GM12878 (cell line): ENCODE results near the gene SHC3. TPM values are rescaled to one million over a fixed set of nuclear protein-coding genes. Genes with fewer than 3 reads are reported as not detected.

Experiments used
- ATAC-seq: fragments of 200-7000 bp; cut with Tn5 transposase; 3 replicates; pipeline ENCODE4 v1.9.1; 2020; ENCODE audit warnings: mild to moderate bottlenecking, moderate library complexity
- BruUV-seq: library from RNA; stranded (reverse); fragments of 400-500 nt; replicated peaks from 2 replicates; lab custom pipeline; 2021; lab: Mats Ljungman, UMichigan
- CTCF ChIA-PET: fragments of 300-600 bp; sonication (Branson Sonifier 250); formaldehyde crosslinking; extraction: SDS; loops from one replicate; lab custom pipeline; 2021; ENCODE audit warnings: inconsistent platforms; lab: Yijun Ruan, JAX
- POLR2A ChIA-PET: fragments of 350-600 bp; formaldehyde crosslinking; extraction: SDS; loops from one replicate; lab custom pipeline; 2021; ENCODE audit warnings: inconsistent platforms; lab: Charles Lee
- RAD21 ChIA-PET: fragments of 300-600 bp; sonication (Branson Sonifier 250); formaldehyde crosslinking; loops from one replicate; lab custom pipeline; 2023; ENCODE audit warnings: antibody characterized with exemption; ENCODE audit not compliant: unreplicated experiment; lab: Charles Lee
- SMC1A ChIA-PET: fragments of 300-600 bp; sonication (Branson Sonifier 250); formaldehyde crosslinking; loops from one replicate; lab custom pipeline; 2023; ENCODE audit not compliant: unreplicated experiment, uncharacterized antibody; lab: Charles Lee
- DNase-seq: peaks from one replicate; pipeline ENCODE4 v3.0.0-alpha.2; 2011; ENCODE audit warnings: low read depth, low spot score
- FAIRE-seq: peaks from 3 replicates; lab custom pipeline; 2011; peaks lifted over from hg19 to GRCh38; lab: Jason Lieb, UNC
- H2AFZ ChIP-seq: 2 replicates; pipeline ENCODE4 v1.6.0; 2011; ENCODE audit warnings: low read depth, low read length, control low read depth; ENCODE audit not compliant: control insufficient read depth
- H3K27ac ChIP-seq: 2 replicates; pipeline ENCODE4 v1.5.1; 2011; ENCODE audit warnings: control low read depth; ENCODE audit not compliant: control insufficient read depth, insufficient read depth
- H3K27me3 ChIP-seq, 2 experiments: replicated peaks in 1 of 2; 2 replicates each; pipeline versions ENCODE4 v1.6.0 to v1.6.1; 2011; ENCODE audit warnings: low read length in 1 of 2; ENCODE audit not compliant: control insufficient read depth in 2 of 2, insufficient read depth in 2 of 2
- H3K36me3 ChIP-seq, 2 experiments: 2 replicates each; pipeline ENCODE4 v1.5.1; 2011; ENCODE audit warnings: low read length in 1 of 2; ENCODE audit not compliant: control insufficient read depth in 2 of 2, insufficient read depth in 2 of 2
- H3K4me1 ChIP-seq: 2 replicates; pipeline ENCODE4 v1.6.1; 2011; ENCODE audit warnings: mild to moderate bottlenecking, low read length, moderate library complexity, mixed read lengths; ENCODE audit not compliant: control insufficient read depth, insufficient read depth
- H3K4me2 ChIP-seq: 2 replicates; pipeline ENCODE4 v1.6.0; 2011; ENCODE audit warnings: control low read depth; ENCODE audit not compliant: control insufficient read depth, insufficient read depth
- H3K4me3 ChIP-seq: fragments of 200-600 bp; sonication (generic); 2 replicates; pipeline ENCODE4 v1.5.1; 2016
- H3K79me2 ChIP-seq: 2 replicates; pipeline ENCODE4 v1.6.0; 2011; ENCODE audit warnings: low read length; ENCODE audit not compliant: control insufficient read depth, insufficient read depth
- H3K9ac ChIP-seq: 2 replicates; pipeline ENCODE4 v1.8.0; 2011; ENCODE audit warnings: low read length, control low read depth, mixed read lengths; ENCODE audit not compliant: control insufficient read depth, insufficient read depth
- H3K9me3 ChIP-seq: replicated peaks from 3 replicates; pipeline ENCODE4 v1.5.1; 2011; ENCODE audit warnings: mild to moderate bottlenecking, low read length; ENCODE audit not compliant: control insufficient read depth, insufficient read depth
- H4K20me1 ChIP-seq: 2 replicates; pipeline ENCODE4 v1.6.0; 2011; ENCODE audit not compliant: control insufficient read depth, insufficient read depth
- BMI1 ChIP-seq: fragments of 450-650 bp; IDR thresholded peaks from 2 replicates; pipeline ENCODE4 v1.6.1; 2016; ENCODE audit warnings: mild to moderate bottlenecking, moderate library complexity, borderline replicate concordance
- FOS ChIP-seq: IDR thresholded peaks from 3 replicates; pipeline ENCODE4 v1.6.1; 2011; ENCODE audit warnings: borderline replicate concordance; ENCODE audit not compliant: insufficient read length; ENCODE audit errors: extremely low read depth
- JUNB ChIP-seq: IDR thresholded peaks from 2 replicates; pipeline ENCODE4 v1.6.1; 2016; ENCODE audit warnings: antibody characterized with exemption, mild to moderate bottlenecking
- KDM1A ChIP-seq: fragments of 200-600 bp; sonication (generic); IDR thresholded peaks from 2 replicates; pipeline ENCODE4 v1.6.1; 2016; ENCODE audit warnings: borderline replicate concordance
- MTA3 ChIP-seq: IDR thresholded peaks from 2 replicates; pipeline ENCODE4 v1.6.1; 2012; ENCODE audit warnings: low read length, inconsistent platforms, borderline replicate concordance
- MXI1 ChIP-seq: fragments of 150-350 bp; IDR thresholded peaks from 2 replicates; pipeline ENCODE4 v1.6.1; 2011; ENCODE audit warnings: low read depth, mild to moderate bottlenecking, inconsistent platforms, low read length, improper control_type of control experiment
- NKRF ChIP-seq: fragments of 450-650 bp; conservative IDR thresholded peaks from 2 replicates; pipeline ENCODE4 v1.6.1; 2017; ENCODE audit warnings: mild to moderate bottlenecking, moderate library complexity
- POU2F2 ChIP-seq: IDR thresholded peaks from 3 replicates; pipeline ENCODE4 v1.6.1; 2011; ENCODE audit warnings: low read depth, mild to moderate bottlenecking, low read length, borderline replicate concordance
- RBBP5 ChIP-seq: fragments of 200-600 bp; sonication (generic); conservative IDR thresholded peaks from 2 replicates; pipeline ENCODE4 v1.6.1; 2016
- RFX5 ChIP-seq: IDR thresholded peaks from 2 replicates; pipeline ENCODE4 v1.6.1; 2011; ENCODE audit warnings: low read depth, low read length, improper control_type of control experiment
- TCF7 ChIP-seq: IDR thresholded peaks from 2 replicates; pipeline ENCODE4 v1.6.1; 2014; ENCODE audit warnings: antibody characterized with exemption, borderline replicate concordance
- YBX1 ChIP-seq: fragments of 450-650 bp; IDR thresholded peaks from 2 replicates; pipeline ENCODE4 v1.6.1; 2016; ENCODE audit warnings: antibody characterized with exemption
- ZNF207 ChIP-seq: fragments of 450-650 bp; IDR thresholded peaks from 2 replicates; pipeline ENCODE4 v1.6.1; 2014; ENCODE audit warnings: antibody characterized with exemption, mild to moderate bottlenecking, borderline replicate concordance
- WGBS: methylation state at CpG from one replicate; pipeline ENCODE4 v1.1.6; 2016; ENCODE audit warnings: low lambda C conversion rate; ENCODE audit not compliant: insufficient replicate concordance, insufficient coverage; ENCODE audit errors: missing lambda C conversion rate; 5-methylcytosine and 5-hydroxymethylcytosine counted together
- in situ Hi-C: fragments of 300-500 bp; cut with MboI; formaldehyde crosslinking; loops from 9 replicates; pipeline ENCODE4 v1.14.3; 2018; ENCODE audit warnings: mixed read lengths
- intact Hi-C: fragments of 100-400 bp; cut with micrococcal nuclease; formaldehyde crosslinking; loops from one replicate; pipeline ENCODE4 v1.14.2; 2022; ENCODE audit not compliant: unreplicated experiment
- polyA plus RNA-seq, 11 experiments: library from polyadenylated mRNA; depleted of rRNA in 4 of 11; unstranded in 6 of 11; stranded (reverse) in 5 of 11; fragments of >200 nt; fragmentation: Nextera tagmentation in 4 of 11; fragmentation: Illumina TruSeq in 1 of 11; extraction: Ambion mirVana in 4 of 11; extraction: Trizol in 1 of 11; gene quantifications; 1 replicate in 1 of 11; 2 replicates in 10 of 11; pipeline versions ENCODE4 v1.2.1 to v1.2.3, GENCODE V29; 2011 to 2016; ENCODE audit warnings: inconsistent platforms in 2 of 11, missing spikeins in 2 of 11, low read depth in 1 of 11
- total RNA-seq, 4 experiments: library from RNA; depleted of rRNA in 3 of 4; stranded (reverse); fragments of >200 nt in 3 of 4; fragmentation: Illumina TruSeq in 1 of 4; extraction: Trizol in 1 of 4; gene quantifications; 2 replicates each; pipeline versions ENCODE4 v1.2.1 to v1.2.3, GENCODE V29; 2013 to 2021
- TF ChIP-seq, protein P1 (sequence below): IDR thresholded peaks from 2 replicates; pipeline ENCODE4 v1.6.1; 2011; ENCODE audit warnings: low read depth, mild to moderate bottlenecking, low read length, moderate library complexity, borderline replicate concordance; ENCODE audit errors: extremely low read depth
- TF ChIP-seq, protein P2 (sequence below): fragments of 450-650 bp; IDR thresholded peaks from 2 replicates; pipeline ENCODE4 v1.6.1; 2017; ENCODE audit warnings: mild to moderate bottlenecking, moderate library complexity
- TF ChIP-seq, protein P3 (sequence below): IDR thresholded peaks from 2 replicates; pipeline ENCODE4 v1.6.1; 2012; ENCODE audit warnings: mild to moderate bottlenecking, low read depth, low read length

Gene SHC3
- total and polyA plus RNA-seq, 10 of the 15 experiments (the other 5 are each of a cell fraction or from before 2014, with no cell fraction given): 0.01 to 0.06 TPM; not detected in 8

DNA sequence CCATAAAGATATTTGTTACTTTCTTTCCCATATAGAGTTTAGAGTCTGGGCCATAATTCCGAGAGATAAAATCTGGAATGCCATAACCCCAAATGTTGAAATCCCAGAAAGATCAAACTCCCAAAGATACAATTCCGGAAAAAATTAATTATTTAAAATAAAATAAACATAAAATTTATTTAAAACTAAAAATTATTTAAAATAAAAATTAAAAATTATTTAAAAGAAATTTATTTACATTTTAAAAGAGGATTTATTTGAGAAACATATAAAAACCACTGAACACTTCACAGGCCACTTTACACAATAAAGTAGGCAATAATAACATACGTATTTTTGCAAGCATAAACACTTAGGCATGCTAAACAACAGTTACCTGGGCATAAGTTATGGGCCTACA, 57.9 kb downstream of the SHC3 start:
- DNase-seq (no peak), ATAC-seq (no peak), FAIRE-seq (no peak)
- no peak overlapping the region for H3K4me3 ChIP-seq
- H3K36me3 ChIP-seq: no peaks in the 10 kb centered on the region
- H3K27ac ChIP-seq: no peak overlapping the region
- POLR2A ChIA-PET: no interaction called here
- SMC1A ChIA-PET: no interaction called here
- no peaks in the 10 kb centered on the region for H3K4me1 ChIP-seq
- CTCF ChIA-PET: no interaction called here
- in situ Hi-C loops (no loop called here), intact Hi-C loops (no loop called here)
- WGBS: 39% methylated on average over 3 of the region's 3 CpGs
- H3K9ac ChIP-seq: no peak overlapping the region
- no TSS peak for BruUV-seq
- no peaks in the 10 kb centered on the region for H3K27me3 ChIP-seq
- no peak overlapping the region for H2AFZ ChIP-seq
- RAD21 ChIA-PET: no interaction called here
- no peaks in the 10 kb centered on the region for H3K79me2 ChIP-seq
- no peak overlapping the region for H3K4me2 ChIP-seq
- no peaks in the 10 kb centered on the region for H3K9me3 ChIP-seq
- H4K20me1 ChIP-seq: no peaks in the 10 kb centered on the region
- no peak for TF ChIP-seq ZNF207
- TF ChIP-seq KDM1A: no peak
- TF ChIP-seq, protein P1, sequence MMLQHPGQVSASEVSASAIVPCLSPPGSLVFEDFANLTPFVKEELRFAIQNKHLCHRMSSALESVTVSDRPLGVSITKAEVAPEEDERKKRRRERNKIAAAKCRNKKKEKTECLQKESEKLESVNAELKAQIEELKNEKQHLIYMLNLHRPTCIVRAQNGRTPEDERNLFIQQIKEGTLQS: no peak
- no peak for TF ChIP-seq NKRF
- TF ChIP-seq YBX1: no peak
- no peak for TF ChIP-seq RBBP5
- TF ChIP-seq RFX5: no peak
- TF ChIP-seq JUNB: no peak
- TF ChIP-seq MXI1: no peak
- TF ChIP-seq, protein P2, sequence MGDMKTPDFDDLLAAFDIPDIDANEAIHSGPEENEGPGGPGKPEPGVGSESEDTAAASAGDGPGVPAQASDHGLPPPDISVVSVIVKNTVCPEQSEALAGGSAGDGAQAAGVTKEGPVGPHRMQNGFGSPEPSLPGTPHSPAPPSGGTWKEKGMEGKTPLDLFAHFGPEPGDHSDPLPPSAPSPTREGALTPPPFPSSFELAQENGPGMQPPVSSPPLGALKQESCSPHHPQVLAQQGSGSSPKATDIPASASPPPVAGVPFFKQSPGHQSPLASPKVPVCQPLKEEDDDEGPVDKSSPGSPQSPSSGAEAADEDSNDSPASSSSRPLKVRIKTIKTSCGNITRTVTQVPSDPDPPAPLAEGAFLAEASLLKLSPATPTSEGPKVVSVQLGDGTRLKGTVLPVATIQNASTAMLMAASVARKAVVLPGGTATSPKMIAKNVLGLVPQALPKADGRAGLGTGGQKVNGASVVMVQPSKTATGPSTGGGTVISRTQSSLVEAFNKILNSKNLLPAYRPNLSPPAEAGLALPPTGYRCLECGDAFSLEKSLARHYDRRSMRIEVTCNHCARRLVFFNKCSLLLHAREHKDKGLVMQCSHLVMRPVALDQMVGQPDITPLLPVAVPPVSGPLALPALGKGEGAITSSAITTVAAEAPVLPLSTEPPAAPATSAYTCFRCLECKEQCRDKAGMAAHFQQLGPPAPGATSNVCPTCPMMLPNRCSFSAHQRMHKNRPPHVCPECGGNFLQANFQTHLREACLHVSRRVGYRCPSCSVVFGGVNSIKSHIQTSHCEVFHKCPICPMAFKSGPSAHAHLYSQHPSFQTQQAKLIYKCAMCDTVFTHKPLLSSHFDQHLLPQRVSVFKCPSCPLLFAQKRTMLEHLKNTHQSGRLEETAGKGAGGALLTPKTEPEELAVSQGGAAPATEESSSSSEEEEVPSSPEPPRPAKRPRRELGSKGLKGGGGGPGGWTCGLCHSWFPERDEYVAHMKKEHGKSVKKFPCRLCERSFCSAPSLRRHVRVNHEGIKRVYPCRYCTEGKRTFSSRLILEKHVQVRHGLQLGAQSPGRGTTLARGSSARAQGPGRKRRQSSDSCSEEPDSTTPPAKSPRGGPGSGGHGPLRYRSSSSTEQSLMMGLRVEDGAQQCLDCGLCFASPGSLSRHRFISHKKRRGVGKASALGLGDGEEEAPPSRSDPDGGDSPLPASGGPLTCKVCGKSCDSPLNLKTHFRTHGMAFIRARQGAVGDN: no peak
- no peak for TF ChIP-seq TCF7
- TF ChIP-seq MTA3: no peak
- no peak for TF ChIP-seq FOS
- no peak for TF ChIP-seq BMI1
- TF ChIP-seq, protein P3, sequence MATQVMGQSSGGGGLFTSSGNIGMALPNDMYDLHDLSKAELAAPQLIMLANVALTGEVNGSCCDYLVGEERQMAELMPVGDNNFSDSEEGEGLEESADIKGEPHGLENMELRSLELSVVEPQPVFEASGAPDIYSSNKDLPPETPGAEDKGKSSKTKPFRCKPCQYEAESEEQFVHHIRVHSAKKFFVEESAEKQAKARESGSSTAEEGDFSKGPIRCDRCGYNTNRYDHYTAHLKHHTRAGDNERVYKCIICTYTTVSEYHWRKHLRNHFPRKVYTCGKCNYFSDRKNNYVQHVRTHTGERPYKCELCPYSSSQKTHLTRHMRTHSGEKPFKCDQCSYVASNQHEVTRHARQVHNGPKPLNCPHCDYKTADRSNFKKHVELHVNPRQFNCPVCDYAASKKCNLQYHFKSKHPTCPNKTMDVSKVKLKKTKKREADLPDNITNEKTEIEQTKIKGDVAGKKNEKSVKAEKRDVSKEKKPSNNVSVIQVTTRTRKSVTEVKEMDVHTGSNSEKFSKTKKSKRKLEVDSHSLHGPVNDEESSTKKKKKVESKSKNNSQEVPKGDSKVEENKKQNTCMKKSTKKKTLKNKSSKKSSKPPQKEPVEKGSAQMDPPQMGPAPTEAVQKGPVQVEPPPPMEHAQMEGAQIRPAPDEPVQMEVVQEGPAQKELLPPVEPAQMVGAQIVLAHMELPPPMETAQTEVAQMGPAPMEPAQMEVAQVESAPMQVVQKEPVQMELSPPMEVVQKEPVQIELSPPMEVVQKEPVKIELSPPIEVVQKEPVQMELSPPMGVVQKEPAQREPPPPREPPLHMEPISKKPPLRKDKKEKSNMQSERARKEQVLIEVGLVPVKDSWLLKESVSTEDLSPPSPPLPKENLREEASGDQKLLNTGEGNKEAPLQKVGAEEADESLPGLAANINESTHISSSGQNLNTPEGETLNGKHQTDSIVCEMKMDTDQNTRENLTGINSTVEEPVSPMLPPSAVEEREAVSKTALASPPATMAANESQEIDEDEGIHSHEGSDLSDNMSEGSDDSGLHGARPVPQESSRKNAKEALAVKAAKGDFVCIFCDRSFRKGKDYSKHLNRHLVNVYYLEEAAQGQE: no peak
- TF ChIP-seq POU2F2: no peak
